HG02981 (cell line): ENCODE measurements around the gene PGBD5.

Source experiments
- ATAC-seq: cut with Tn5 transposase; IDR thresholded peaks from one replicate; pipeline ENCODE4 v1.9.1; 2021; ENCODE audit warnings: mild to moderate bottlenecking, moderate library complexity; ENCODE audit not compliant: unreplicated experiment

The PGBD5 gene

GRCh38 chr1:230351514-230351913 lies 74.6 kb downstream of the PGBD5 start:
- no peak for ATAC-seq

- ATAC-seq, result no peak
These were observed 75.8 kb downstream of the PGBD5 start for GRCh38 chr1:230350208-230350921.

DNA sequence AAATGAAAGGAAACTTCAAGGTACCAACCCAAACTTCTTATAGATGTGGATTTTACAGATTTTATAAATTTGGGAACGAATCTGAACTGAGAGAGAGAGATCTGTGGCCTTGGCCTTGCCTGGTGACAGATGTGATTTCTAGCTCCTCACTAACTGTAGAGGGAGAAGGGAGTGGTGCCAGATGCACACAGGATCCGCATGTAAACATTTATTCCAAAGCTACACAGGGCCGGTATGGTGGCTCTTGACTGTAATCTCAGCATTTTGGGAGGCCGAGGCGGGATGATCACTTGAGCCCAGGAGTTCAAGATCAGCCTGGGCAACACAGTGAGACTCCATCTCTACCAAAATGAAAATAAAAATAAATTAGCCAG lies 77.1 kb downstream of the PGBD5 start:
- no peak for ATAC-seq

GRCh38 chr1:230348386-230349019 lies 77.6 kb downstream of the PGBD5 start:
- no peak for ATAC-seq

- no peak for ATAC-seq
These were observed 78.2 kb downstream of the PGBD5 start for GRCh38 chr1:230347896-230348295.

DNA sequence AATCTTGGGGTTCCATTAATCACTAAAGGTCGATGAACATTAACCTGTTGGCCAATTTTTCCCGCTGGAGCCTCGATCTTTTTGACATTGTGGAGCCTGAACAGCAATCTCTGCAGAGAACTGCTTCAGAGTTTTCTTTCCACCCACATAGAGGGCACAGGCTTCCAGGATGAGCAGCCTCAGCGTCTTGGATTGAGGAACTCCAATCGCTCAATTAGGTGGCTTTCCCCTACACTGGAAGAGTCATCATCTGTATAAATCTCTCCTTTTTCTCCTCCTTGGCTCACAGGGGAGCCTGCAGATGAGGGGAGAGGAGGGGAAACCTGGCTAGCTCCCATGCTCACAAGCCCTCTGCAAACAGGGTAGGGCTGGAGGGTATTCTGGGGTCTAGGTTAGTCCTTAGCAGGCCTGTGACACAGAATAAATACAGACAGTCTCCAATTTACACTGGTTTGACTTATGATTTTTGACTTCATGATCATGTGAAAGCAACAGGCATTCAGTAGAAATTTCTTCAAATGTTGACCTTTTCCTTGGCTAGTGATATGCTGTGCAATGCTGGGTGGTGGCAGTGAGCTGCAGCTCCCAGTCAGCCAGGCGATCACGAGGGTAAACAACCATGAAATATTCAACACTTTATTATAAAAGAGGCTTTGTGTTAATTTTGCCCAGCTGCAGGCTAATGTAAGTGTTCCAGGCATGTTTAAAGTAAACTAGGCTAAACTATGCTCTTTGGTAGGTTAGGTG lies 80.8 kb downstream of the PGBD5 start:
- no peak for ATAC-seq

DNA sequence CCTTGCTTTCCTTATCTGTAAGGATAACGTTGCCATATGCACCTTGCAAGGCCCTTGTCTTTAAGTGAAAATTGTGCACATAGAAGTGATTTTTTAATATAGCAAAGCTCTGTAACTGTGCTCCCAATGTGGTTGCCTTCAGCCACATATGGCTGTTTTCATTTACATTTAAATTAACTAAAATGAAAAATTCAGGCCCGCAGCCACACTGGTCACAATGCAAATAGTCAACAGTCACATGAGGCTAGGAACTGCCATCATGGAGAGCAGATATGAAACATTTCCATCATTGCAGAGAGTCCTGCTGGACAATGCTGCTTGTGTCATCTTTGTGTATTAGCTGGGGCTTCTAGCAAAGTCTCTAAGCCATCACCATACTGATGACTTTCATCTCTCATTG lies 83.4 kb downstream of the PGBD5 start:
- ATAC-seq, result no peak

DNA sequence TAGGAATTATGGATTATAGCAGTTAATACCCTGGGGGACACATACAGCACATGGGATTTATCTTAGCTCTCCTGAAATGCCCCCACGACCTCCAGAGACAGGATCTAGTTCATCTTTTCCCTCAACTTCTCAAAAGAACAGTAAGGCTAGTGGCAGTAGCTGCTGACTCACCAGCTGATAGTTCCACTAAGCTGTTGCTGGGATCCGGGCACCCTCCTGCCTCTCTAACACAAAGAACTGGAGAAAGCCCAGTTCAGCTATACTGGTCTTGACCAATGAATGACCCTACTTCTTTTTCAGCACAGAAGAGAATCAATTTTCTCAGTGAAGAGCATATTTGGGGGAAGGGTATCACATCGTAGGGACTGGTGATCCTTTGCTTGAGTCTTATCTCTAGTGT lies 84.1 kb downstream of the PGBD5 start:
- ATAC-seq, result no peak

GRCh38 chr1:230341162-230341546 lies 85.0 kb downstream of the PGBD5 start:
- ATAC-seq, result no peak

DNA sequence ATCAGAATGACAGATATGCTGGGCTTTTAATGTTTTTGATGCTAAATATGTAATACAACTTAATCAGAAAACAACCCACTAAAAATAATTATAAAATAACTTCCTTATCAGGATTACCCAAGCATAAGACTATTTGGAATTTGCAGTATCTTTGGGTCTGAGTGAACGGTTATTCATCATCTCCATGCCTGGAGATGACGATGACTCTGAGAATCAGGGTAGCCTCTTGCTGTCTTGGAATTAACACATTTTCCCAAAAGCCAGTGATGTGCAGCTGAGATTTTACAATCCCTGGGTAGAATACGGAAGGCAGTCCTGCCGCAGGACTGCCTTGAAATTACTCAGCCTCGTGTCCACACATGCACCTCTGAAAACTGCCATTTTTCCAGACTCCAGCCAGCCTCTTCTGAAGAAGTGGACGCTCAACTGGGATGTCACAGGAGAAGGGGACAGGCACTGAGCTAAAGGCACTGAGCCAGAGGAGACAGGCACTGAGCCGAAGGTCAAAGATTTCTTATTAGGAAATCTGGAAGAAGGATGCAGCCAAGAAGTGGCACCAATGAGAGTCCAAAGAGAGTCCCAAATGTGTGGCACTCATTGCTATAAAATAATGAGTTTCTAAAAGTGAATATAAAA lies 85.5 kb downstream of the PGBD5 start:
- ATAC-seq, result no peak

- no peak for ATAC-seq
These were observed 87.1 kb downstream of the PGBD5 start for GRCh38 chr1:230339033-230339432.

- ATAC-seq, result no peak
These were observed 88.9 kb downstream of the PGBD5 start for GRCh38 chr1:230337266-230337665.

DNA sequence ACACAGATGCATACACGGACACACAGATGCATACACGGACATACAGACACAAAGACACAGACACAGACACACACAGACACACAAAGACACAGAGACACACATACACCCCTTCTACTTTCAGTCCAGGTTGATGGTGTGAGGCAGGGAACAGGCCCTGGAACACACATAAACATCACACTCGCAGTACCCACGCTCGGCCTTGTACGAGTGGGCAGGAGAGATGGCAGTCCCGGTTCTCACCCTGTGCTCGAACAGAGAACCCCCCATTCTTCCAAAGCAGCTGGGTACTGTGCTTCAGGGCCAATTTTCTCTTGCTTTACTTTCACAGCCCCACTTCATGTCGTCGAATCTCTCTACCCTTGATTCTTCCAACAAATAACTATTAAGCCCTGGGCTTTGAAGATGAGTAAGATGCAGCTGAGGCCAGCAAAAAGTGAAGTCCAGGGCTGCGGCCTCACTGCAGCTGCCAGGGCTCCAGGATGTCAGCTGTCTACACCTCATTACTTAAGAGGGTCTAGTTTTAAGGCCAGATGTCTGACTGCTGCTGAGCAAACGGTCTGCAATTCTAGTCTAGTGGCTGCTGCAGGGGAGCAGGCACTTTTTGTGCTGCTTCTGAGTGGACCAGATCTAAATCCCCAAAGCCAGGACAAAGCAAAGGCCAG lies 90.1 kb downstream of the PGBD5 start:
- no peak for ATAC-seq

GRCh38 chr1:230334447-230334837 lies 91.7 kb downstream of the PGBD5 start:
- ATAC-seq, result no peak

GRCh38 chr1:230333590-230334446 lies 92.3 kb downstream of the PGBD5 start:
- no peak for ATAC-seq

DNA sequence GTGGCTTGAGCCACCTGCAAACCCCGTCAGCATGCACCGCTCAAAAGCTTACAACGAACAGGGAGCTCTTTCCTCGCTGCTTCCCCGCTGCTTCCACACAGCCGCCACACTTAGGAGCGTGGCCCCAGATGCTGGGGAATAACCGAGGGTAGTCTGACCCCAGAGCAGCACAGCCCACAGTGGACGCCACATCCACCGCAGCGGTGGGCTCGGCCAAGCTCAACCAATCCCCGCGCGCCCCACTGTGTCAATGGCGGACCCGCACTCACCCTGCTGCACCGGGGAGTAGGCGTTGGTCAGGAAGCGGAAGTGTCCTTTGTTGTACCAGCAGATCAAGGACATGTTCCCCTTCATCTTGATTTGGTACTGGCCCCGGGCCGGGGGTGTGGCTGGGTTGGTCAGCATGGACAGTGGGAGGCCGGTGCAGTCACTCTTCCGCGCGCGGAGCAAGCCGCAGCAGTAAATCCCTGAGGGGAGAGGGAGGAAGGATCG lies 93.5 kb downstream of the PGBD5 start:
- no peak for ATAC-seq

- no peak for ATAC-seq
These were observed 94.1 kb downstream of the PGBD5 start for GRCh38 chr1:230332061-230332460.

DNA sequence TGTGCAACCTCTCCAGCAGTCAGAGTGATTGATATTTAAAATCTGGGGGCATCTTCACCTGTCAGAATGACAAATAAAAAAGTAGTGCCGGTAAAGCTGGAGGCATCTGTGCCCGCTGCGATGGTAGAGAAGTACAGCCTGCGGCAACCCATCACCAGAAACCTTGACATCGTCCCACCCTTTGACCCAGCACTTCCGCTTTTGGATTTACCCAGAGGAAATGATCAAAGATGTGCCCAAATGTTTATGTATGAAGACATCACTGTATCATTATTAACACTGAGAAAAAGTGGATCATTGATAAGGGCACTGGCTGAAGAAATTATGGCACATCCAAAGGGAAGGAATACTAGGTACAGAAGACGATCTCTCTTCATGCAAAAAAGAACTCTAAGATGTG lies 96.0 kb downstream of the PGBD5 start:
- ATAC-seq, result no peak

GRCh38 chr1:230328342-230329015 lies 97.7 kb downstream of the PGBD5 start:
- ATAC-seq, result no peak

DNA sequence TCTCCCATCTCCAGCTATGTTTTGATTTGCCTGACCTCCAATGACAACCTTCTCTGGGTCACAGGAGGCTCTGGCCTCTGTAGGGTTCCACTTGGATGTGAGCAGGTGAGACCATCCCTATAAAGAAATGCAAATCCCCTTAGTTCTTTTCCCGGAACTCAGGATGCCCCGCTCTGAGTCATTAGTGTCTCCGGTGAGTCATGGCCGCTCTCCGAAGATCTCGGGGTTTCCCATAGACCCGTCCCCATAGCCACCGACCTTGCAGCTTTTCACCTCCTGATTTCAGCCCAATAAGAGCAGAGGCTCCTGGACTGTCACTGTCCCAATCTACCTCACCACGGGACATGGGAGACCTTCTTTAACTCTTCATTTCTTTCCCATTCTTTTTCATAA lies 98.2 kb downstream of the PGBD5 start:
- no peak for ATAC-seq
